GM19395 (cell line): ENCODE measurements around the gene VPS45.

Experiments used
- ATAC-seq: cut with Tn5 transposase; IDR thresholded peaks from one replicate; pipeline ENCODE4 v1.9.1; 2021; ENCODE audit warnings: mild to moderate bottlenecking, moderate library complexity; ENCODE audit not compliant: unreplicated experiment

The VPS45 gene

DNA sequence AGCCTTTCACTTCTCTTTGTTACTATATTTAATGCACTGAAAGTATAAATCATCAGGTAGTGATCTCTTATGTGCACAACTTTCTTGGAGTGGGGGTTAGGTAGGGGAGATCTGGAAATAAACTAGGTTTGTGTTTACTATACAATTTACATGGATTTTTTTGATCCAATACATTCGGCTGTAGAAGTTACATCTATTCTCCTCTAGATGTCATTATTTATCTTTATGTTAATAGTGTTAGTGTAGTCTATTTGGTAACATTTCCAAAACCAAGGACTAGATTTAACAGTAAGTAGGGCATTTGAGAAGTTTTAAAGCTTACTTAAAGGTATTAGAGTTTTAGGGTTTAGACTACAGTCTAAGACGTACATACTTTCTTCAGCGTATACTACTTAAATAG is 5.4 kb downstream of the VPS45 start:
- no peak for ATAC-seq

- ATAC-seq: no peak
These were observed 5.9 kb downstream of the VPS45 start for GRCh38 chr1:150073516-150073915.

DNA sequence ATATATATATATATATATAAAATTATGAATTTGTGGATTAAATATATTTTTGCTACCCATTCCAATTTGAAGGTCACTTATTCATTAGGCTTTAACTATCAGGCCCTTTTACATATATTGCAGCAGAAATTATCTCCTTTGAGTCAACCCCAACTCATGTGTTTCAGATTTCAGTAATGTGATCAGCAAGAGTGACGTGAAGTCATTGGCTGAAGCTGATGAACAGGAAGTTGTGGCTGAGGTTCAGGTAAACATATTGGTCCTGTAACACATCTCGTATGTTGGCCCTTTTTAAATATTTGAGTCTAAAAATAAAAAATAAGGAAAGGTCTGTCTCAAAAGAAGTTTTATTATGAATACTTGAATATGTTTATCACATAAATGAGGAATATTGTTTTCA is 8.5 kb downstream of the VPS45 start:
- ATAC-seq: no peak

DNA sequence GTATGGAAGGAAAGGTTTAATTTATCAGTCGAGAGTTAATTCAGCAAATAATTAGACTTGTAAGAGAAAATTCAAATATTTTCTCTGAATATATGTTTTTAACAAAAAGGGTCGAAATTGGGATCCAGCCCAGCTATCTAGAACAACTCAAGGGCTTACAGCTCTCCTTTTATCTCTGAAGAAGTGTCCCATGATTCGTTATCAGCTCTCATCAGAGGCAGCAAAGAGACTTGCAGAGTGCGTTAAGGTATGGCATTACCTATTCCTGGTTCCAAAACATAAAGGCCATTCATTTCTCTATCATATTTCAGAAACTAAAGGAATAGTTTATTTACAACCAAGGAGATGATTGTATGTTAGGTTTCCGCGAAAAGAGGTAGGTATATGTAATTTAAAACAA is 9.4 kb downstream of the VPS45 start:
- no peak for ATAC-seq

GRCh38 chr1:150080784-150081183 is 13.2 kb downstream of the VPS45 start:
- ATAC-seq: no peak

DNA sequence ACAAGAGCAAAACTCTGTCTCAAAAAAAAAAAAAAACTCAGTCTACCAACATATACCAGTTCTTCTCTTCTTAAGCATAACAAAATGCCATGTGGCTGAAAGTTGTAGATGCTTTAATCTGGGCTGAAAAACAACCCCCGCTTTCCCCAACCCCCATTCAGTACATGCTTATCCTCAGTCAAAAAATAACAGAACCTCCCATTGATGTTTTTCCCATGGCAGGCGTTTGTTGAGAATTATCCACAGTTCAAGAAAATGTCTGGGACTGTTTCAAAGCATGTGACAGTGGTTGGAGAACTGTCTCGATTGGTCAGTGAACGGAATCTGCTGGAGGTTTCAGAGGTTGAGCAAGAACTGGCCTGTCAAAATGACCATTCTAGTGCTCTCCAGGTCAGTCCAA is 14.9 kb downstream of the VPS45 start:
- no peak for ATAC-seq

- no peak for ATAC-seq
These were observed 16.3 kb downstream of the VPS45 start for GRCh38 chr1:150083907-150084306.

DNA sequence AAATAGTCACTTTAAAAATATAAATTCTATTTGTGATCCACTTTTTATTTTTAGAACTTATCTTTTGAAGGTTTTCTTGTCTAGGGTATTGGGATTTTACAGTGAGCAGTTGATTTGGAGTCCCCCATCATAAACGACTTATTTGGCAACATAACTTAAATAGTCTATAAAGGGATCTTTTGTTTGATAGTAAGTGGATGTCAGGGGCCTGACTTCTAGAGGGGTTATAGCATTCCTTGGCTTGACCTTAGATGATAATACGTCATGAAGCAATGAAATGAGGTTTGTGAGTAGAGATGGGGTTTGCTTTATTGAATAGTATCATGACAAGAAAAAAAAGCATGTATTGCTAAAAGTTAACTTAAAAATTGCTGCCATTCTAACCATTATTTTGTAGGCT is 17.8 kb downstream of the VPS45 start:
- no peak for ATAC-seq

GRCh38 chr1:150087415-150087814 is 19.8 kb downstream of the VPS45 start:
- no peak for ATAC-seq

DNA sequence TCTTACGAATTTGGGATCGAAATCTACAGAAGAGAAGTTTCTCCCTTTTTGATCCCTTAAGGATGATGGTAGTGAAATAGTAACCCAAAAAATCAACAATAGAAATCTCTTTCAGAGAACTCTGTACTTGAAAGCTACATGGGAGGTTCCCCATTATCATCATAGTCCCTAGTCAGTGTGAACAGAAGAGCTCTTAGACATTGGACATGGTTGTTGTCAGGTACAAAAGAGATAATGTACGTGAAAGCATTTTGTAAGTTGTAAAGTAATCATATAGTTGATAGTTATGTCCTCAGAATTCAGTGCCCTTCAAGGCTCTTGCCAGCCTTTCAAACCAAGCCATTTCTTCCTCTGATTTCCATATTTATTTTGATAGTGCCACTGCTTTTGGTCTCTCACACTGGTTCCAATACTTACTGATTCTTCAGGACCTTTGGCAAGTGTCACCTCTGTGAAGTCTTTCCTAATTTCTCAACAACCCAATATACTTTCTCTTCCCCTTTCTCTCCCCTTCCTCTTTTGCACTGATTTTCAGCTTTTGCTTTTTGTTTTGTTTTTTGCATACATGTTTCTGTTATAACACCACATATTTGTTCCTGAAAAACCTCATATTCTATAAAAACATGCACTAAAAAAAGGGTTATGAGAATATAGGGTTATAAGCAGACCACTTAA is 22.4 kb downstream of the VPS45 start:
- ATAC-seq: no peak

GRCh38 chr1:150092180-150092791 is 24.7 kb downstream of the VPS45 start:
- no peak for ATAC-seq

- ATAC-seq: no peak
These were observed 26.2 kb downstream of the VPS45 start for GRCh38 chr1:150093805-150094204.

- ATAC-seq: no peak
These were observed 27.2 kb downstream of the VPS45 start for GRCh38 chr1:150094734-150095265.

DNA sequence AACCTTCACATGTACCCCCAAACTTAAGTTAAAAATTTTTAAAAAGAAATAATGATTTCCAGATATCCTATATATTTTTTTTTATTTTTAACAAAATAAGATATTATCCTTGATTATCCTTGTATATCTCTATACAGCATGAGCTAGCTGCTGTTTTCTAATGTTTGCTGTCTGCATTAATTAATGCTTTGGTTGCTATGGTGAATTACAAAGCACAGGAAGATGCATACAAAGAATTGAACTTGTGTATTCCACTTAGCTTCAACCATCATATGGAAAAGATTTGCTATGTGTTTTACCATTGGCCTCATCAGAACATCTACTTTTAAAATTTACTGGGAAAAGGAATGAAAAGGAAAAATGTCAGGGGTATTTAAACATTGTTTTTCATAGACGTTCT is 35.4 kb downstream of the VPS45 start:
- ATAC-seq: no peak

- no peak for ATAC-seq
These were observed 38.8 kb downstream of the VPS45 start for GRCh38 chr1:150106341-150106740.

GRCh38 chr1:150109586-150109985 is 42.0 kb downstream of the VPS45 start:
- no peak for ATAC-seq

GRCh38 chr1:150110116-150110515 is 42.5 kb downstream of the VPS45 start:
- ATAC-seq: no peak

GRCh38 chr1:150111670-150112069 is 44.1 kb downstream of the VPS45 start:
- no peak for ATAC-seq

DNA sequence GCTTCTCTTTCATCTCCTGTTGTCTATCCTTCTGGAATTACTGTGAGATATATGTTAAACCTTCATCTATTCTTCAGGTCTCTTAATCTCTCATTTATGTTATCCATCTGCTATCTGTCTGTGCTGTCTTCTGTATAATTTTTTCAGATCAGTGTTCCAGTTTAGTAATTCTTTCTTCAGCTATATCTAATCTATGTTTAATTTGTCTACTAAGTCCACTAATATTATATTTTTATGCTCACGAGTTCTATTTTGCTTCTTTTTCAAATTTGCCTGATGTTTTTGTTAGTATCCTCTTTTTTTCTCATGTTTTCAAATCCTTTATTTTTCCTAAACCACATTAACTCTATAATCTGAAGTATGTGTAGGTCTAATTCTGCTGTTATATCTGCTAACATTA is 47.5 kb downstream of the VPS45 start:
- no peak for ATAC-seq

DNA sequence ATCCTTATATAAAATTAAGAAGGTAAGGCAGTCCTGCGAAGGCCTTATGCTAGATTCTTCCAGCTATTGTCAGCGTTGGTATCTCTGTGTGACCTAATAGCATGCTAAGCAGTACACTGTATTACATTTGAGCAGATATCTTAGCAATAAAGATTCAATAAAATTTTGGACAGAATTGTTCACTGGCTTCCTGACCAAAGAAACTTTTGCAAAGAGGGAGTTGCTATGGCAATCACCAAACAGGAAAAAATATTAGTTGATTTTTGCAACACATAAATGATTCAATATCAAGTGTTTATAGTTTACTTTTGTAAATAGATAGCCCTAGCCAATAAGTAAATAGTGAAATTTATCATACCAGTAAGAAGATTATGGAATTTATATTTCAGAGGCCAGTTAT is 51.1 kb downstream of the VPS45 start:
- no peak for ATAC-seq

DNA sequence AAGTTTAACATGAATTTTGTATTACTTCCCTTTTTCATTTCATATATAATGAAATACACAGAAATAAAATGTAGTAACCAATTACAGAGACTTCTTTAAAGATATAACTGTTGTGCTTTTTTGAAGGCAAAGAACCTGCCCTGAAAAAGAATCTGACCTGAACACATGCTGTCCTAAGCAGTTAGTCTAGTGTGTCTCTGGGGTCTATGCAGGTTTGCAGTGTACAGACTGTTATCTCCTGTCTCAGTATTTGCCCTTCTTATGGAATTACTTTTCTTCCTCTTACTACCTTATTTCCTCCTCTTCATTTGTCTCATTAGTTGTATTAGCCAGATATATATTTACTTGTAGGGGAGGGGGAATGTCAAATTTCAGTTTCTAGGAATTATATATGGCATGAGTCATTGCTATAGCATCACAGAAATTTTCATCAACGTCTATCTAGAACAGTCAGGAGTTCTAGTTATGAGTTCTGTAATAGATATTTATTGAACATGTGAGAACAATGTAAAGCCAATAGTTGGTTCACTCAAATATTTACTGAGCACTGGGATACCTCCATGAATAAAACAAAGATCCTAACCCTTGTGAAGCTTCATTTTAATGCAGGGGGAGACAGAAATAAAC is 53.8 kb downstream of the VPS45 start:
- no peak for ATAC-seq

DNA sequence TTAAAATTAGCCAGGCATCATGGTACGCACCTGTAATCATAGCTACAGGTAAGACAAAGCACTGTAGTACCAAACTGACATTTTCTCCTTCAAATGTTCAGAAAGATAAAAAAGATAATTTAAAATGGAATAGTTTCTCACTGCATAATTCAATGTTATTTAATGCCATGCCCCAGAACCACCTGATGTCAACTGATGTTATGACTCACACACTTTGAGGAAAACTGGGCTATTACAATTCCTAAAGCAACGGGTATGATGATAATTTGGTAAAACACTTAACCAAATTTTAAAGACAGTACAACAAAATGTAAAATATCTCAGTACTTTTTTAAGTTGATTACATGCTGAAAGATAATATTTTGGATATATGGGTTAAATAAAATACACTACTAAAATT is 59.2 kb downstream of the VPS45 start:
- ATAC-seq: no peak
